Measurements from ENCODE around the gene MPPED1.

The MPPED1 gene

GRCh38 chr22:43465291-43466015, 53.6 kb downstream of the MPPED1 start:
- TF ChIP-seq CTCF (IDR thresholded peaks at IDR 0.05) (no peak), ZFX (IDR thresholded peaks at IDR 0.05; ENCODE audit: borderline replicate concordance) (no peak)
- no peak overlapping the region for H3K27ac ChIP-seq

- TF ChIP-seq ZFX (IDR thresholded peaks at IDR 0.05; ENCODE audit: borderline replicate concordance) (no peak), CTCF (IDR thresholded peaks at IDR 0.05) (no peak)
- H3K27ac ChIP-seq: no peak overlapping the region
Measured at GRCh38 chr22:43466710-43467109, 54.9 kb downstream of the MPPED1 start.

GRCh38 chr22:43467216-43467940, 55.6 kb downstream of the MPPED1 start:
- TF ChIP-seq CTCF (IDR thresholded peaks at IDR 0.05) (no peak), ZFX (IDR thresholded peaks at IDR 0.05; ENCODE audit: borderline replicate concordance) (no peak)
- H3K27ac ChIP-seq: no peak overlapping the region

GRCh38 chr22:43470253-43470652, 58.4 kb downstream of the MPPED1 start:
- TF ChIP-seq CTCF (IDR thresholded peaks at IDR 0.05) (no peak), ZFX (IDR thresholded peaks at IDR 0.05; ENCODE audit: borderline replicate concordance) (no peak)

DNA sequence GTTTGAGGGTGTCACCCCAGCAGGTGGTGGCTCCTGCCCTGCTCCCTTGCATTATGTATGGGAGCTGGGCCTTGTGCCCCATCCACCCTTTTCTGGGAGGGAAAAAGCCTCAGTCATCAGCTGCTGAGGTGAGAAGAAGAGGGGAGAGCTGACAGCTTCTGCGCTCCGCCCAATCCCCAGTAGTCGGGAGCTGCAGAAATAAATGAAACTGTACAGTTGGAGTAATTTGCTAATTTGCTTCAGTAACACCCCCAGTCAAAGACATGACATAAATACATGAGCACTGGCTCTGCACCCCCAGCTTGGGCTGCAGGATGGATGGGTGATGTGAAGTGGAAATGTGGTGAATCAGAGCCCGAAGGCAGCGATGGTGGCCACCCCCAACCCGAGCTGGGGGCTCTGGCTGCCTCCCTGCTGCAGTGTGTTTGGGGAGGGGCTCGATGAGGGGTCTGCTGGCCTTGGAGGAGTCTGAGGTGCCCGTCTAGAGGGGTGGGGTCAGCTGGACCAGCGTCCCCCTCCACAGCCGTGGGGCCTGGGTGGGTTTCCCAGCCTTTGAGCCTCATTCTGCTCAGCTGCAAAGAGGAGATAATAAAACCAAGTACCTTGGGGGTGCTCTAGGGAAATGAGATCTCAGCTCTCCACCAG, 59.2 kb downstream of the MPPED1 start:
- no peak overlapping the region for H3K27ac ChIP-seq
- TF ChIP-seq CTCF (IDR thresholded peaks at IDR 0.05) (no peak), ZFX (IDR thresholded peaks at IDR 0.05; ENCODE audit: borderline replicate concordance) (no peak)

More at GRCh38 chr22:43470253-43470652, 58.4 kb downstream of the MPPED1 start:
- no peak overlapping the region for H3K27ac ChIP-seq

- no peak overlapping the region for H3K27ac ChIP-seq
- no peak for TF ChIP-seq ZFX (IDR thresholded peaks at IDR 0.05; ENCODE audit: borderline replicate concordance)
- TF ChIP-seq CTCF (IDR thresholded peaks at IDR 0.05): no peak
Measured at GRCh38 chr22:43471606-43472135, 59.9 kb downstream of the MPPED1 start.
